Activated T-helper 2 cell treated with anti-CD3 and anti-CD28 coated beads, Interferon-gamma antibody, Interleukin-2, Interleukin-4, amounts not matched to agents 10 μg/mL and 5 μg/mL and 100 μg/mL, durations not matched to agents 14 hours and 24 hours and 36 hours (primary cell): ENCODE measurements around the gene DMXL1. TPM values are rescaled to one million over a fixed set of nuclear protein-coding genes. Genes with fewer than 3 reads are reported as not detected.
"Not testable (repeated sequence)": the region's sequence is repeated elsewhere in the genome, so short reads cannot be mapped to it uniquely, and the experiment has no call there.

Experiments used
- DNase-seq: peaks from one replicate; pipeline ENCODE4 v3.0.0; 2021; ENCODE audit warnings: low spot score
- H3K27ac Mint-ChIP-seq: one replicate; pipeline ENCODE4 v1.8.0; 2021; ENCODE audit warnings: mixed read lengths
- H3K27me3 Mint-ChIP-seq: one replicate; pipeline ENCODE4 v1.8.0; 2021; ENCODE audit warnings: low read depth, mixed read lengths
- H3K36me3 Mint-ChIP-seq: one replicate; pipeline ENCODE4 v1.8.0; 2021; ENCODE audit warnings: low read depth, mixed read lengths
- H3K4me1 Mint-ChIP-seq: one replicate; pipeline ENCODE4 v1.8.0; 2021; ENCODE audit warnings: low read depth, mixed read lengths
- H3K4me3 Mint-ChIP-seq: one replicate; pipeline ENCODE4 v1.8.0; 2021; ENCODE audit warnings: low read depth, mild to moderate bottlenecking, moderate library complexity, mixed read lengths
- H3K9me3 Mint-ChIP-seq: one replicate; pipeline ENCODE4 v1.8.0; 2021; ENCODE audit warnings: mixed read lengths
- intact Hi-C: fragments of 100-400 bp; cut with micrococcal nuclease; formaldehyde crosslinking; loops from one replicate; pipeline ENCODE4 v1.15.1; 2023
- total RNA-seq: library from RNA; stranded (reverse); gene quantifications from 2 replicates; pipeline ENCODE4 v1.2.3, GENCODE V29; 2022

DMXL1 gene
- total RNA-seq, 1 donor from 2014 or later: 26.7 TPM

- intact Hi-C loops: no loop called here
Observed at GRCh38 chr5:119166026-119166425, 95.1 kb downstream of the DMXL1 start.

GRCh38 chr5:119168401-119168800 is 97.5 kb downstream of the DMXL1 start:
- no peak overlapping the region for H3K27ac Mint-ChIP-seq
- no peaks in the 10 kb centered on the region for H3K9me3 Mint-ChIP-seq
- no peak for DNase-seq
- H3K4me1 Mint-ChIP-seq: peaks cover 3% of the 10 kb centered on the region
- H3K4me3 Mint-ChIP-seq: no peak overlapping the region
- H3K36me3 Mint-ChIP-seq: peaks cover 46% of the 10 kb centered on the region
- intact Hi-C loops: no loop called here
- no peaks in the 10 kb centered on the region for H3K27me3 Mint-ChIP-seq

More at GRCh38 chr5:119166026-119166425, 95.1 kb downstream of the DMXL1 start:
- no peaks in the 10 kb centered on the region for H3K9me3 Mint-ChIP-seq
- H3K27ac Mint-ChIP-seq: no peak overlapping the region
- no peaks in the 10 kb centered on the region for H3K27me3 Mint-ChIP-seq
- H3K4me1 Mint-ChIP-seq: peaks cover 3% of the 10 kb centered on the region
- H3K36me3 Mint-ChIP-seq: peaks cover 36% of the 10 kb centered on the region
- DNase-seq: no peak
- H3K4me3 Mint-ChIP-seq: no peak overlapping the region

GRCh38 chr5:119171686-119172085 is 100.8 kb downstream of the DMXL1 start:
- Mint-ChIP-seq H3K36me3 (peaks cover 31% of the 10 kb centered on the region), H3K27me3 (no peaks in the 10 kb centered on the region), H3K9me3 (no peaks in the 10 kb centered on the region), H3K4me3 (no peak overlapping the region), H3K4me1 (peaks cover 8% of the 10 kb centered on the region), H3K27ac (no peak overlapping the region)
- DNase-seq: no peak
- intact Hi-C loops: no loop called here

- intact Hi-C loops: no loop called here
- no peak overlapping the region for H3K27ac Mint-ChIP-seq
- no peaks in the 10 kb centered on the region for H3K9me3 Mint-ChIP-seq
- H3K4me3 Mint-ChIP-seq: no peak overlapping the region
- peaks cover 33% of the 10 kb centered on the region for H3K36me3 Mint-ChIP-seq
- no peaks in the 10 kb centered on the region for H3K27me3 Mint-ChIP-seq
- DNase-seq: no peak
- H3K4me1 Mint-ChIP-seq: peaks cover 5% of the 10 kb centered on the region
Observed at GRCh38 chr5:119174578-119175163, 103.8 kb downstream of the DMXL1 start.

- Mint-ChIP-seq H3K9me3 (no peaks in the 10 kb centered on the region), H3K36me3 (peaks cover 26% of the 10 kb centered on the region), H3K4me3 (no peak overlapping the region), H3K27me3 (no peaks in the 10 kb centered on the region), H3K27ac (no peak overlapping the region), H3K4me1 (peaks cover 10% of the 10 kb centered on the region)
- DNase-seq: no peak
- intact Hi-C loops: no loop called here
Observed at GRCh38 chr5:119176785-119177184, 105.9 kb downstream of the DMXL1 start.

- no peak for DNase-seq
- no peak overlapping the region for H3K27ac Mint-ChIP-seq
- H3K36me3 Mint-ChIP-seq: peaks cover 25% of the 10 kb centered on the region
- peaks cover 10% of the 10 kb centered on the region for H3K4me1 Mint-ChIP-seq
- H3K9me3 Mint-ChIP-seq: no peaks in the 10 kb centered on the region
- intact Hi-C loops: no loop called here
- H3K27me3 Mint-ChIP-seq: no peaks in the 10 kb centered on the region
- no peak overlapping the region for H3K4me3 Mint-ChIP-seq
Observed at GRCh38 chr5:119177226-119177625, 106.3 kb downstream of the DMXL1 start.

GRCh38 chr5:119178435-119178834 is 107.5 kb downstream of the DMXL1 start:
- H3K27me3 Mint-ChIP-seq: no peaks in the 10 kb centered on the region
- DNase-seq: no peak
- no peak overlapping the region for H3K27ac Mint-ChIP-seq
- H3K4me1 Mint-ChIP-seq: peaks cover 10% of the 10 kb centered on the region
- peaks cover 18% of the 10 kb centered on the region for H3K36me3 Mint-ChIP-seq
- no peak overlapping the region for H3K4me3 Mint-ChIP-seq
- no peaks in the 10 kb centered on the region for H3K9me3 Mint-ChIP-seq
- intact Hi-C loops: no loop called here

GRCh38 chr5:119179857-119180641 is 109.2 kb downstream of the DMXL1 start:
- H3K4me1 Mint-ChIP-seq: peaks cover 4% of the 10 kb centered on the region
- DNase-seq: no peak
- peaks cover 27% of the 10 kb centered on the region for H3K36me3 Mint-ChIP-seq
- intact Hi-C loops: no loop called here
- H3K27ac Mint-ChIP-seq: no peak overlapping the region
- H3K4me3 Mint-ChIP-seq: no peak overlapping the region
- H3K27me3 Mint-ChIP-seq: no peaks in the 10 kb centered on the region
- H3K9me3 Mint-ChIP-seq: no peaks in the 10 kb centered on the region

GRCh38 chr5:119185512-119185911 is 114.6 kb downstream of the DMXL1 start:
- H3K27ac Mint-ChIP-seq, H3K4me1 Mint-ChIP-seq, intact Hi-C loops, DNase-seq, H3K4me3 Mint-ChIP-seq, H3K9me3 Mint-ChIP-seq, H3K27me3 Mint-ChIP-seq: not testable (repeated sequence)
- peaks cover 10% of the 10 kb centered on the region for H3K36me3 Mint-ChIP-seq

GRCh38 chr5:119187776-119188529 is 117.1 kb downstream of the DMXL1 start:
- no peak for DNase-seq
- Mint-ChIP-seq H3K36me3 (peaks cover 16% of the 10 kb centered on the region), H3K27me3 (no peaks in the 10 kb centered on the region), H3K9me3 (no peaks in the 10 kb centered on the region), H3K4me1 (peaks cover 8% of the 10 kb centered on the region), H3K4me3 (no peak overlapping the region), H3K27ac (no peak overlapping the region)
- intact Hi-C loops: no loop called here

GRCh38 chr5:119190470-119191095 is 119.7 kb downstream of the DMXL1 start:
- no peaks in the 10 kb centered on the region for H3K9me3 Mint-ChIP-seq
- intact Hi-C loops: no loop called here
- no peak overlapping the region for H3K4me3 Mint-ChIP-seq
- peaks cover 8% of the 10 kb centered on the region for H3K4me1 Mint-ChIP-seq
- no peaks in the 10 kb centered on the region for H3K27me3 Mint-ChIP-seq
- no peak for DNase-seq
- H3K36me3 Mint-ChIP-seq: peaks cover 11% of the 10 kb centered on the region
- no peak overlapping the region for H3K27ac Mint-ChIP-seq

GRCh38 chr5:119191944-119192343 is 121.1 kb downstream of the DMXL1 start:
- peaks cover 8% of the 10 kb centered on the region for H3K4me1 Mint-ChIP-seq
- DNase-seq: no peak
- H3K27me3 Mint-ChIP-seq: no peaks in the 10 kb centered on the region
- H3K27ac Mint-ChIP-seq: no peak overlapping the region
- H3K9me3 Mint-ChIP-seq: no peaks in the 10 kb centered on the region
- intact Hi-C loops: no loop called here
- no peak overlapping the region for H3K4me3 Mint-ChIP-seq
- peaks cover 19% of the 10 kb centered on the region for H3K36me3 Mint-ChIP-seq
